ENCODE measurements around the gene BPHL. TPM values are rescaled to one million over a fixed set of nuclear protein-coding genes. Genes with fewer than 3 reads are reported as not detected.

BPHL gene
- total and polyA plus RNA-seq, 10 of the 15 experiments (the other 5 are each of a cell fraction or from before 2014, with no cell fraction given): 8.0 to 17.8 (median 12.4) TPM

- TF ChIP-seq, protein P1, sequence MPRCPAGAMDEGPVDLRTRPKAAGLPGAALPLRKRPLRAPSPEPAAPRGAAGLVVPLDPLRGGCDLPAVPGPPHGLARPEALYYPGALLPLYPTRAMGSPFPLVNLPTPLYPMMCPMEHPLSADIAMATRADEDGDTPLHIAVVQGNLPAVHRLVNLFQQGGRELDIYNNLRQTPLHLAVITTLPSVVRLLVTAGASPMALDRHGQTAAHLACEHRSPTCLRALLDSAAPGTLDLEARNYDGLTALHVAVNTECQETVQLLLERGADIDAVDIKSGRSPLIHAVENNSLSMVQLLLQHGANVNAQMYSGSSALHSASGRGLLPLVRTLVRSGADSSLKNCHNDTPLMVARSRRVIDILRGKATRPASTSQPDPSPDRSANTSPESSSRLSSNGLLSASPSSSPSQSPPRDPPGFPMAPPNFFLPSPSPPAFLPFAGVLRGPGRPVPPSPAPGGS (IDR thresholded peaks at IDR 0.05; ENCODE audit: borderline replicate concordance, insufficient read depth, low read depth, low read length, poor library complexity, severe bottlenecking): no peak
- no peak for TF ChIP-seq WRNIP1 (IDR thresholded peaks at IDR 0.05; ENCODE audit: borderline replicate concordance, low read depth, low read length)
- no peak for TF ChIP-seq TAF1 (IDR thresholded peaks at IDR 0.05; ENCODE audit: borderline replicate concordance, low read depth, low read length)
- no peak for TF ChIP-seq STAT3 (IDR thresholded peaks at IDR 0.05; ENCODE audit: low read depth, low read length)
- TF ChIP-seq RB1 (IDR thresholded peaks at IDR 0.05; ENCODE audit: borderline replicate concordance): no peak
- no peak for TF ChIP-seq TCF7 (IDR thresholded peaks at IDR 0.05; ENCODE audit: borderline replicate concordance)
- TF ChIP-seq, protein P2, sequence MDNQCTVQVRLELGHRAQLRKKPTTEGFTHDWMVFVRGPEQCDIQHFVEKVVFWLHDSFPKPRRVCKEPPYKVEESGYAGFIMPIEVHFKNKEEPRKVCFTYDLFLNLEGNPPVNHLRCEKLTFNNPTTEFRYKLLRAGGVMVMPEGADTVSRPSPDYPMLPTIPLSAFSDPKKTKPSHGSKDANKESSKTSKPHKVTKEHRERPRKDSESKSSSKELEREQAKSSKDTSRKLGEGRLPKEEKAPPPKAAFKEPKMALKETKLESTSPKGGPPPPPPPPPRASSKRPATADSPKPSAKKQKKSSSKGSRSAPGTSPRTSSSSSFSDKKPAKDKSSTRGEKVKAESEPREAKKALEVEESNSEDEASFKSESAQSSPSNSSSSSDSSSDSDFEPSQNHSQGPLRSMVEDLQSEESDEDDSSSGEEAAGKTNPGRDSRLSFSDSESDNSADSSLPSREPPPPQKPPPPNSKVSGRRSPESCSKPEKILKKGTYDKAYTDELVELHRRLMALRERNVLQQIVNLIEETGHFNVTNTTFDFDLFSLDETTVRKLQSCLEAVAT (IDR thresholded peaks at IDR 0.05): peak; percentile 90
- TF ChIP-seq ZNF274 (IDR thresholded peaks at IDR 0.05; ENCODE audit: insufficient read depth, insufficient read length): no peak
- TF ChIP-seq SRF (IDR thresholded peaks at IDR 0.05; ENCODE audit: low read depth in 2 of 2, low read length in 2 of 2): peak in 1 of 2 experiments; percentile 71; a peak in 1 of 4 replicates
These were observed 44.2 kb downstream of the BPHL start (continued) for GRCh38 chr6:3162565-3163247.
